Spleen (tissue), 7 donors: ENCODE measurements around the gene CHD6.

Experiments used
- CTCF ChIP-seq, 11 experiments: fragments of 200-600 bp in 7 of 11; fragments of 450-650 bp in 4 of 11; sonication (generic) in 4 of 11; IDR thresholded peaks in 8 of 11; conservative IDR thresholded peaks in 3 of 11; 1 replicate in 7 of 11; 2 replicates in 4 of 11; pipeline versions ENCODE4 v1.4.0 to v1.8.0; 2016 to 2021; ENCODE audit warnings: antibody characterized with exemption in 11 of 11, inconsistent platforms in 4 of 11, mild to moderate bottlenecking in 1 of 11
- POLR2AphosphoS5 ChIP-seq, 3 donors: sonication (generic); formaldehyde crosslinking; IDR thresholded peaks; one replicate each; pipeline ENCODE4 v1.5.1; 2017; ENCODE audit warnings: antibody characterized with exemption in 3 of 3
- donor health status: DM: no; HTN: no; CAD: no; lungs with moderate emphysema.
- donor health status: DM: no; HTN: no; CAD: no.
- donor health status: DM: no; HTN: no; CAD: no.

- no peak for TF ChIP-seq CTCF (IDR thresholded peaks at IDR 0.05 in 8 of 11, conservative IDR thresholded peaks at IDR 0.05 in 3 of 11)
- TF ChIP-seq POLR2AphosphoS5 (IDR thresholded peaks at IDR 0.05): no peak
Observed at GRCh38 chr20:41615110-41615509, 3.1 kb downstream of the CHD6 start.
